Rectal smooth muscle tissue (tissue), 1 donor: ENCODE measurements around the gene GRB10.

ENCODE experiments used
- H3K27ac ChIP-seq: one replicate; pipeline ENCODE4 v1.7.0; 2013; ENCODE audit warnings: low read depth, low read length, inconsistent platforms
- H3K27me3 ChIP-seq: one replicate; pipeline ENCODE4 v1.7.0; 2013; ENCODE audit warnings: low read length; ENCODE audit not compliant: control insufficient read depth, insufficient read depth
- H3K36me3 ChIP-seq: one replicate; pipeline ENCODE4 v1.7.0; 2013; ENCODE audit warnings: low read length; ENCODE audit not compliant: control insufficient read depth, insufficient read depth
- H3K4me1 ChIP-seq: one replicate; pipeline ENCODE4 v1.7.0; 2013; ENCODE audit warnings: low read length; ENCODE audit not compliant: control insufficient read depth, insufficient read depth
- H3K4me3 ChIP-seq: one replicate; pipeline ENCODE4 v1.7.0; 2013; ENCODE audit warnings: low read length
- H3K9ac ChIP-seq: one replicate; pipeline ENCODE4 v1.7.0; 2013; ENCODE audit warnings: low read length

The GRB10 gene

DNA sequence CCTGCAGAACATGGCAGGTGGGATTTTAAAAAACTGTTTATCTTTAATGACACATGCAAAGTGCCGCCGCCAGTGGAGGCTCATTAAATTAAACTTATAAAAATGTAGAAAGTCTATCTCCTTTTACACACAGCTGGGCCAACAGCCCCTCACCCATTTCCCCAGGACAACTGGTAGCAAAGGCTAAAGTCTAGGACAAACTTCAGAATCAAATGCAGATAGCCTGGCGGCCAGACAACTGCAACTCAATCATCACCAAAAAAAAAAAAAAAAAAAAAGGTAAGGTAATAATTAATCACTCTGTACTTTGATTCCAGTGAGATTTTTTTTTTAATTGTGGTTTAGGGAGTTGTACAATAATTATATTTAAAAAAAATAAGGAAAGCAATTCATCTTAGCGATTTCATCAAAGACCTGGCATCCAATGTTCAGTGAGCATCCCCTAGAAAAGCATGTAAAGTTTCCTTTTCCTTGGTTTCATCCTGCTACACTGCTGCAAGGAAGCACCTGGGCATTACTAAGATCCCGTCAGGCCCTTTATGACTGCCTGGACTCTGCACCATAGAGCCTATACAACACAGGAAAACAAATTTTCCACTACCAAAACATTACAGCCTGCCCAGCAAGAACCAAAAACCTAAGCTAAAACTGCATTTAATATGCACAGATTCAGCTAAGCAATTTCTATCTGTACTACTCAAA is 98.5 kb downstream of the GRB10 start:
- peaks cover 64% of the 10 kb centered on the region for H3K4me1 ChIP-seq
- no peak overlapping the region for H3K4me3 ChIP-seq
- no peaks in the 10 kb centered on the region for H3K36me3 ChIP-seq
- peak overlapping the region; percentile 84 for H3K27ac ChIP-seq
- H3K9ac ChIP-seq, result no peak overlapping the region
- H3K27me3 ChIP-seq, result no peaks in the 10 kb centered on the region

DNA sequence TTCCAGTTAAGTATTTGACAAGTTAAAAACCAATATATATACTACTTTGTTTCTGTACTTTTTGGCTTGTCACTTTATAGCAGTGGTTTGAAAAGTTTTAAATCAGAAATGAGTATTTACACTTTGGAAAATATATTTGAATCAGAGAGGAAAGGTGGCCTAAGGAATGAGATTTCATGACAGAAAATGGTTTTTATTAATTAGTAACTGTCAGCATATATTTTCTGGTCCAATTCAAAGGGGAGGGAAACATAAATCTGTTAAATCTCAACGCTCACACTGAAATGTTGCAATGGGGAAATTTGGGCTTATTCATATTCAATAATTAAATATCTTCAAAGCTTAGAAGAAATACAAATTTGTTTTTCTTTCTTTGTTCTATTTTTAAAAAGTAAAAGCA is 100.1 kb downstream of the GRB10 start:
- H3K4me3 ChIP-seq, result no peak overlapping the region
- peaks cover 60% of the 10 kb centered on the region for H3K4me1 ChIP-seq
- peak overlapping the region; percentile 75 for H3K27ac ChIP-seq

DNA sequence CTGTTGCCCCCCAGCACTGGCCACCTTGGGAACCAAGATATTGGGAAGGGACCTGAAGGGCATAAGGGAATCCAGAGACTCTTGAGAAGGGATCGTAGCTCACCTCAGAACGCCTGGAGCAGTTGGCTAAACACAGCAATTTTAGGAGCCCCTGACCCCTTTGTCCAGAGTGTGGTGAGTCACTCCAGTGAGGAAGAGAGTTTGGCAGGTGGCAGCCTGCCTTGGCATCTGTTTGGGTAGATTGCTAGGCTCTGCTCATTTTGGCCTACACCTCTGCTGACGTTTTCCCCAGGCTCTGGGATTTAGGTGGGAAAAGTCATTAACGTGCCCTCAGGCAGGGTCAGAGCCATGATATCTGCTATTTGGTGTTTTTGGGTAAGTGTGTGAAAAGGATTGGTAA is 100.6 kb downstream of the GRB10 start:
- H3K4me1 ChIP-seq, result peaks cover 55% of the 10 kb centered on the region

More for the DNA sequence above, 100.1 kb downstream of the GRB10 start:
- H3K36me3 ChIP-seq, result no peaks in the 10 kb centered on the region
- H3K9ac ChIP-seq, result no peak overlapping the region
- no peaks in the 10 kb centered on the region for H3K27me3 ChIP-seq

DNA sequence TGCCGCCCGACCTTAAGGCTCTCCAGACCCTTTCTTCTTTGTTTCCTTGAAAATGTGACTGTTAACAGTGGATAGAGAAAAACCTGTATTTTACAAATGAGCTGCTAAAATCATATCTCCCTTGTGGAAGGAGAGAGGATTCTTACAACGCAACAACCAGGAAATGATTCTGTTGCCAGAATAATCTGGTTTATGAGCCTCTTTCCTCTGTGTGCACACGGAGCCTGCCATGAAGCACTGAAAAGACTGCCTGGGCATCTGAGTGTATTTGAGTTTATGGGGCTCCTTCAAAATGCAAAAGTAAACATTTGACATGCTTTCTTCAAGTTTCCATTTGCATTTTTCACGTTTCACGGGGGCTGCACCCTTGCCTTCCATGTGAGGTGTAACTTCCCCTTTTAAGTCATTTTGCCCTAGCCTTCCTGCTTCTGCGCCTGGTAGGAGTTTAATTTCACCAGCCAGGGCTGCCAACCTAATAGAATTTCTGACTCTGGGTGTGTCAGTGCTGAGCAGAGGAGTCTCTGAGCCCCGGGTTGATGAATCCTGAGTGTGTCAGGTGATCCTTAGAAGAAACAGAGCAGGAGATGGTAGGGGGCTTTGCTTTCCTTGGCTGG is 101.2 kb downstream of the GRB10 start:
- H3K36me3 ChIP-seq, result no peaks in the 10 kb centered on the region
- peaks cover 51% of the 10 kb centered on the region for H3K4me1 ChIP-seq
- peak overlapping the region; percentile 78 for H3K27ac ChIP-seq
- H3K9ac ChIP-seq, result no peak overlapping the region
- no peaks in the 10 kb centered on the region for H3K27me3 ChIP-seq
- no peak overlapping the region for H3K4me3 ChIP-seq

More for the DNA sequence above, 100.6 kb downstream of the GRB10 start:
- Histone ChIP-seq H3K4me3 (no peak overlapping the region), H3K36me3 (no peaks in the 10 kb centered on the region), H3K9ac (no peak overlapping the region), H3K27ac (peak overlapping the region; percentile 75), H3K27me3 (no peaks in the 10 kb centered on the region)

DNA sequence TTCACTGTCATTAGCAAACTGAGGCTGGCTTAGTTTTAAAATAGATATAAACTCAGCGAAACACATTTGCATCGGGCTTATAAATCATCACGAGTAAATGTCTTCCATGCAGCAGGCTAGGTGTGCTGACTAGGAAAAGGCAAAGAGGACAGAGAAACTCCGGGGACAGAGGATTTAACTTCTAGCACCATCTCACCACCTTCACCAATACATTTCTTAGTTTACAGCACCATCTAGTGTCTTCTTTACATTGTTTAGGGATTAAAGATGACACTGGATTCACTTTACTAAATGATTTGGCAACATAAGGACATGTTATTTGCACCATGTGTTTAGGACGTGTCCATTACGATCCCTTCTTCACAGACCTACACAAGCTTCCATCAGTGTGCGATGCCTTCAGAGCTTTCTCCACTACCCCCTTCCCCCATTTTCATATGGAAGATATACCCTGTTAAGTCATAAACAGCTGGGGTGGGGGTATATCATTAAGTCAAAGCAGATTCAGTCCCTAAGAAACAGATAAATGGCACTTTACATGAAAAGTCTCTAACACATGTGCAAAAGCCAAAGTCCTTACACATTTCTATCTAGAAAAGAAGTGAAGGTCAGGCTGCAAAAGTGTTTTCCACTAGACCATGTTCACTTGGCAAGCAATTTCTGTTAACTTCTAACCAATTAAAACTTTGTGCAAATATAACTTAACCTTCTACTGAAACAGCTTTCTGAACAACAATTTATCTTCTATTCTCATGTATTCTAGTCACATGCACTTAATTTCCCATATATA is 103.3 kb downstream of the GRB10 start:
- Histone ChIP-seq H3K27ac (peak overlapping the region; percentile 21), H3K4me3 (no peak overlapping the region), H3K9ac (no peak overlapping the region), H3K4me1 (peaks cover 46% of the 10 kb centered on the region), H3K36me3 (no peaks in the 10 kb centered on the region), H3K27me3 (no peaks in the 10 kb centered on the region)

DNA sequence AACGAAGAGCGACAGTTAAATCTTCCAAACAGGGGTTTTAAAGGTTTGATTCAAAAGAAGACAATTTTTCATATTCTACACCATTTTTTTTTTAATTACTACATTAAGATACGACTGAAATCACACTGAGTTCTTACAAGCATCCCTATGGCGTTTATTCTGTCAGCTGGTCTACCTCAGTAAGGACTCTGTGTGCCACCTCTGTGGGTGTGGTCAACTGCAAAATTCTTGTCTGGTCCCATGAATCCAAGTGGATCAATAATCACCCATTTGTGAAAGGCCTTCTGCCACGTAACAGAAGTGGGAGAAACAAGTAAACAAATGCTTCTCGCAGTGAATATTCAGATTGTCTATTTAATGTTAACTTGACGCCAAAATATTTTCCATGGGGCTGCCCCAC is 104.1 kb downstream of the GRB10 start:
- H3K27ac ChIP-seq, result peak overlapping the region; percentile 18
- no peaks in the 10 kb centered on the region for H3K27me3 ChIP-seq
- H3K4me3 ChIP-seq, result no peak overlapping the region
- peaks cover 44% of the 10 kb centered on the region for H3K4me1 ChIP-seq
- peaks cover 4% of the 10 kb centered on the region for H3K36me3 ChIP-seq
- no peak overlapping the region for H3K9ac ChIP-seq

DNA sequence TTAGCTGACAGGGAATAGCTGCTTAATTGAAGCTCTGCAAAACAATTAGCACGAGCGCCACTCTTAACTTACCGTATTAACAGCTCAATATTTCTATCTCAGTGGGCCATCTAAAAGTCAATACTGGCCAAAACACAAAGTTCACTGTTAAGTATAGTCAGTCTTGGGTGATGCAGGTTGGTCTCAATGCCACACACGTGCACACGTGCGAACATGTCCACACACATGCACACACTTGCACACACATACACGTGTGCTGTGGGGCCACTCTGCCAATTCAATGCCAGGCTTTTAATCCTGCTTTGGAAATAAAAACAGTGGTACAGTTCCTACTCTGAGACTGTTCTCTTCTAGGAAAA is 105.1 kb downstream of the GRB10 start:
- Histone ChIP-seq H3K27me3 (no peaks in the 10 kb centered on the region), H3K9ac (no peak overlapping the region), H3K4me3 (no peak overlapping the region), H3K4me1 (peaks cover 44% of the 10 kb centered on the region), H3K36me3 (peaks cover 4% of the 10 kb centered on the region), H3K27ac (no peak overlapping the region)

DNA sequence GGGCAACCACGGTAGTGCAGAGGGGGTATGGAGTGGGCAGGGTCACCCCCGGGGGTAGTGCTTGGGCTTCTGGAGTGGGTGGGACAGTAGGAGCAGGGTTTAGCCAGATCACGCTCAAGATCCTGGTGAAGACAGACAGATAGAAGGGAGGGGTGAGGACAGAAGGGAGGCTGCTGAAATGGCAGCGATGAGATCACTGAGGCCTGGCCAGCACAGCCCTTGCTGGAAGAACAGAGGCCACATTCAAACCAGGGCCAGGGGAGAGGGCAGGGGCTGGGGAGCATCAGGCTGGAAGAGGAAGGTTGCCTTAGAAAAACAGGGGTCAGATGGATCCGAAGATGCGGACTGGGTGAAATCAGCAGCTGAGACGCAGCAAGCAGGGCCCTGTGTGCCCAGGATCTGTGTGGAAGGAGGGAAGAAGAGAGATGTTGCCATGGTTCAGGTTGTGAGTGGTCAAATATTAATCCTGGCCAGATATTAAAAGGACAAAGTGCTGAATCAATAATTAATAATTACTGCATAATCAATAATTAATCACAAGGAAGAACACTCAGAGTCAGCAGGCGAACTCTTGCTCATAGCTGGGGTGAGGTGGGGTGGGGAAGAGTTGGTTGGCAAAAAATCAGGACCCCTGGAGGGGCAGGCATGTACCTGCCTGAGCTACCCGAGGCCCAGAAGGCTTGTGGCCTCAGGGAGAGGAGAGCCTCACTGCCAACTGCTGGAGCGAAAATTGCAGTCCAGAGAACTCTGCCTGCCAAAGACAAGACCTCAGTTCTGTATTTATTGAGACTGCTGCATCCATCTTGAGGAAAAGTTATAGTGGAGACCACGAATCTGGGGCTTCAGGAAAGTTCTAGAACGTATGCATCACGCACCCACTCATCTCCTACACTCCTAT is 105.7 kb downstream of the GRB10 start:
- Histone ChIP-seq H3K27me3 (no peaks in the 10 kb centered on the region), H3K27ac (no peak overlapping the region), H3K9ac (no peak overlapping the region), H3K36me3 (peaks cover 4% of the 10 kb centered on the region), H3K4me1 (peaks cover 41% of the 10 kb centered on the region), H3K4me3 (no peak overlapping the region)

DNA sequence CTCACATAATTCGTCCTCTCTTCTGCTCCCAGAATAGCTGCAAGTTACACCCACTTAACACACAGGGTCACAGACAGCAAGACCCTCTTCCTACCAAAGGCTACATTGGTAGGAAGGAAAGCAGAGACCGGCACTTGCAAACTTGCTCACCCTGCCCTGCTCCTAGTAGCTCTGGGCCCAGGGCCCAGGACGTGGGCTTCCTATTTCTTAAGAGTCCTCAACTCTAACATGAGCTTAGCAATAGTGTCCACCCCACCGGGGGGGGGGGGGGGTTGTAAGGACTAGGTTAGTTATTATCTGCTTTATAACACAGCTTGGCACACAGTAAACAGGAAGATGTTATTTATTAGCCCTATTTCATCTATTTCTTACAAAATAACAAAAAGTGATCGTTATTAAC is 106.6 kb downstream of the GRB10 start:
- Histone ChIP-seq H3K27me3 (no peaks in the 10 kb centered on the region), H3K9ac (no peak overlapping the region), H3K4me1 (peaks cover 32% of the 10 kb centered on the region), H3K36me3 (peaks cover 4% of the 10 kb centered on the region), H3K27ac (no peak overlapping the region), H3K4me3 (no peak overlapping the region)

DNA sequence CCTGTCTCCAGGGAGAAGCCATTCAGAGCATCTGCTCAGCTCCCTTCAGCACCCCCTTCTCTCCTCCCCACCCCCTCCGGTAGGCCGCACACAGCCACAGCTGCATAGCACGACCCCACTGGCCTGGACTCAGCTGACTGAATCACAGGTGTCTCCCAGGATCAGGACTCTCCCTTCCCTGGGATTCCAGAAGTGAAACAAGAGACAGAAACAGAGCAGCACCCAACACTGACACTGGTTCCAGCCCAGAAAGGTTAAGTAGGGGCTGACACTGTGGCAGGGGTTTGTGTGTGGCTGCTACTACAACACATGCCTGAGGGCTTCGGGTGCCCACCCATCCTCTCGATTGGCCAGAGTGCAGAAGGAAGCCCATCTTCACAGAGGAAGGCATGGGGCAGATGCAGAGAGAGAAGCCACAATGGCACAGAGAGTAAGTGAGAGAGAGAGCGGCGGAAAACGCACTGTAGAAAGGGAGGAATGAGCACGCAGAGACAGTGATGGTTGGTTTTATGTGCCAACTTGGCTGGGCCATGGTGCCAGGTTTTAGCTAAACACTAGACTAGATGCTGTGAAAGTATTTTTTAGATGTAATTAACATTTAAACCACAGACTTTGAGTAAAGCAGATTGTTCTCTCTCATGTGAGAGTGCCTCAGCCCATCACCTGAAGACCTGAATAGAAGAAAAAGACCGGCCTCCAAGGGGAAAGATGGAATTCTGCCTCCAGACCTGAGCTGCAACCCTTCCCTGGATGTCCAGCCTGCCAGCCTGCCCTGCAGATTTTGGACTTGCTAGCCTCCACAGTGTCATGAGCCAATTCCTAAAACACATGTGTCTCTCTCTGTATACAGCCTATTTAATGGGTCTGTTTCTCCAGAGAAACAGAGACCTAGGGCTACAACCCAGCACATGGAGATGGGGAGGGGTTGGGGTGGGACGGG is 107.5 kb downstream of the GRB10 start:
- Histone ChIP-seq H3K27ac (peak overlapping the region; percentile 46), H3K9ac (no peak overlapping the region), H3K27me3 (no peaks in the 10 kb centered on the region), H3K4me3 (no peak overlapping the region), H3K36me3 (peaks cover 4% of the 10 kb centered on the region), H3K4me1 (peaks cover 25% of the 10 kb centered on the region)

DNA sequence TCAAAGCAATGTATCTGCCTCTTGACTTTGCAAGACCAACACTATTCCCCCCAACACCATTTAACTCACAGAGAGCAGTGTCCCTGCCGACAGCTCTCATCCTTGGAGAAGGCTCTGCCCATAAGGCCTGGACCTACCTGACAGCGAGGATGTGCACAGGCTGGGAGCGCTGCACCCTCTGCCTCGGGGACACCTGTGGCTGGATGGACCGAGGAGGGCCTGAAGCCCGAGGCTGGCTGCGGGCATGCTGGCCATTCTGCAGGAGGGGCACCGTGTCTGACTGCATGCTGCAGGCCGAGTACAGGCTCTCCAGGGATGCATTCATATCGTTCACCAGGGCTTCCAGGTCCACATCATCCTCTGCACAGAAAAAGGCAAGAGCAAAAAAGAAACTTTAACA is 108.4 kb downstream of the GRB10 start:
- Histone ChIP-seq H3K4me3 (no peak overlapping the region), H3K27ac (no peak overlapping the region), H3K27me3 (no peaks in the 10 kb centered on the region), H3K4me1 (peaks cover 18% of the 10 kb centered on the region), H3K9ac (no peak overlapping the region), H3K36me3 (peaks cover 4% of the 10 kb centered on the region)
